Nephron progenitor cell (in vitro differentiated cells): Measurements from ENCODE around the gene GOLGA2.
A peak's percentile ranks its signal among the peaks of the same experiment; 100 is the strongest.

Experiments used
- DNase-seq: peaks from one replicate; pipeline ENCODE4 v3.0.0; 2021
- H3K27ac Mint-ChIP-seq: 2 replicates; pipeline ENCODE4 v1.8.0; 2021; ENCODE audit warnings: mild to moderate bottlenecking, moderate library complexity, mixed read lengths
- H3K27me3 Mint-ChIP-seq: 2 replicates; pipeline ENCODE4 v1.8.0; 2021; ENCODE audit warnings: mild to moderate bottlenecking, low read depth, mixed read lengths; ENCODE audit not compliant: poor library complexity
- H3K36me3 Mint-ChIP-seq: 2 replicates; pipeline ENCODE4 v1.8.0; 2021; ENCODE audit warnings: low read depth, mixed read lengths
- H3K4me1 Mint-ChIP-seq: 2 replicates; pipeline ENCODE4 v1.8.0; 2021; ENCODE audit warnings: mixed read lengths
- H3K4me3 Mint-ChIP-seq: 2 replicates; pipeline ENCODE4 v1.8.0; 2021; ENCODE audit warnings: mild to moderate bottlenecking, moderate library complexity, mixed read lengths
- H3K9me3 Mint-ChIP-seq: 2 replicates; pipeline ENCODE4 v1.8.0; 2021; ENCODE audit warnings: mild to moderate bottlenecking, moderate library complexity, mixed read lengths
- CTCF ChIP-seq: fragments of 200-600 bp; sonication (generic); IDR thresholded peaks from 2 replicates; pipeline ENCODE4 v1.5.0; 2021; ENCODE audit warnings: antibody characterized with exemption

GOLGA2 gene

DNA sequence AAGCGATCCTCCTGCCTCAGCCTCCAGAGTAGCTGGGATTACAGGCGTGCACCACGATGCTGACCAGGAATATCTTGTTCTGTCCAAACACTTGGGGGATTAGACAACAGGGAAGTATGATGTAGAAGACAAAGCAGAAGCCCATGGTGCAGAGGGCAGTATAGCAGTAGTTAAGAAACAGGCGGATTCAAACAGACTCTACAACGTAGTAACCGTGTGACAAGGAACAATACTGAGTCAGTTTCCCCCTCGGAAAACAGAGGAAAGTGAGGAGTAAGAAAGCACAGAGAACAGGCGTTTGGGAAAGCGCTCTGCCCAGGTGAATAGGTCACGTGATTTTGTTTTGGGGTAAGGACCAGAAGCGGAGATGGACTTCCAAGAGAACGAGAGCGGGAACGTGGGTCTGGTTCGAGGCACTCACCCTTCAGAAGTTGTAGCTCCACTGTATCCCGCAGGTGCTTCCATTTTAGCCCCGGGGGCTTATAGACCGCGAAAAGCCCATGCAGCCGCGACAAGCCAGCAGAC is 46.1 kb upstream of the GOLGA2 start:
- Mint-ChIP-seq H3K9me3 (no peaks in the 10 kb centered on the region), H3K4me3 (peak overlapping the region; percentile 97), H3K36me3 (peaks cover 13% of the 10 kb centered on the region), H3K27me3 (peaks cover 4% of the 10 kb centered on the region), H3K27ac (no peak overlapping the region), H3K4me1 (peaks cover 19% of the 10 kb centered on the region)
- TF ChIP-seq CTCF: no peak
- DNase-seq: no peak

GRCh38 chr9:128321343-128321742 is 45.5 kb upstream of the GOLGA2 start:
- Mint-ChIP-seq H3K4me1 (peaks cover 19% of the 10 kb centered on the region), H3K27me3 (peaks cover 4% of the 10 kb centered on the region), H3K4me3 (peak overlapping the region; percentile 97), H3K9me3 (no peaks in the 10 kb centered on the region), H3K27ac (no peak overlapping the region), H3K36me3 (peaks cover 19% of the 10 kb centered on the region)
- no peak for DNase-seq
- no peak for TF ChIP-seq CTCF

DNA sequence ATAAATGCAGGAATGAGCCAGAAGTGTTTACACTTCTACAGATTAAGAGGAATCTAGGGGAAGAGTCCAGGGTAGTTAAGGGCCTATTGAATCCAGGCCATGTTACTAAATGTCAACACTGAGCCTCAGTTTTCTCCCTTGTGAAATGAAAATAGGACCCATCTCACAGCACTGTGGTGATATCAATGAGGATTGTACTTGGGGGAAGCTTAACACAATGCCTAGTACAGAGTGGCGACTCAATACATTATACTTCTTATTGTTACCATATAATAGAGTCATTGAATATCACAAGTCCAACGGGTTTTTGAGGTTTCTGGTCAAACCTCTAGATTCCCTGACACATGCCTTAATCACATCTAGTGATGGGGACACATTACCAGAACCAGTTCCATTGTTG is 41.8 kb upstream of the GOLGA2 start:
- H3K27me3 Mint-ChIP-seq: no peaks in the 10 kb centered on the region
- H3K4me3 Mint-ChIP-seq: no peak overlapping the region
- no peak for TF ChIP-seq CTCF
- no peak overlapping the region for H3K27ac Mint-ChIP-seq
- H3K9me3 Mint-ChIP-seq: no peaks in the 10 kb centered on the region
- H3K4me1 Mint-ChIP-seq: no peaks in the 10 kb centered on the region
- peaks cover 38% of the 10 kb centered on the region for H3K36me3 Mint-ChIP-seq
- DNase-seq: no peak

DNA sequence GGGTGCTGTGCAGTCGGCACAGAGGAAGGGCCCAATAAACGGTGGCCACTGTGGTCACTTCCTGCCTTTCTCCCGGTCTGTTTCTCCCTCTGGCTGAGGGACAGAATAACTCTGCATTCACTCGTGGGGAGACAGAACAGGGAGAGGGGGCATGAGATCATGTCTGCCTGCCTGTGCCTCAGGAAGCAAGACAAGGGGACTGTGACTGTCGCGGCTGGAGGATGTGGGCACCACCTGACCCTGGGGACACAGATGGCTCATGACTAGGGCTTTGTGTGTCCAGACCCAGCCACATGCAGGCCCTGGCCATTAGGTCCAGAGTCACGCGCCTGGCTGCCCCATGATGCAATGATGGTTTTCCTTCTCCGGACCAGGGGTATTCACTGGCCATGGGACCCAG is 40.6 kb upstream of the GOLGA2 start:
- H3K27me3 Mint-ChIP-seq: no peaks in the 10 kb centered on the region

DNA sequence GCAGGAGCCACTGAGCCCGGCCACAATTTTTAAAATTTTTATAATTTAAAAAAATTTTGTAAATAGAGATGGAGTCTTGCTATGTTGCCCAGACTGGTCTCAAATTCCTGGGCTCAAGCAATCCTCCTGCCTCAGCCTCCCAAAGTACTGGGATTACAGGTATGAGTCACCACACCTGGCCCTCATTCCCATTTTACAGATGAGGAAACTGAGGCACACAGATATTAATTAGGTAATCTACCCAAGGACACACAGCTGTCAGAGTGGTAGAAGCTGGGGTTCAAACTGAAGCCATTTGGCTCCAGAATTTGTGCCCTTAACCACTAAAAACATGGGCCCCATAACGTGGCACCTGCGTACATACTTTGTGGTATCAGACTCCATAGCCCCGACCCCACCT is 38.9 kb upstream of the GOLGA2 start:
- Mint-ChIP-seq H3K4me3 (no peak overlapping the region), H3K36me3 (peaks cover 52% of the 10 kb centered on the region), H3K27ac (no peak overlapping the region), H3K4me1 (no peaks in the 10 kb centered on the region), H3K27me3 (no peaks in the 10 kb centered on the region), H3K9me3 (no peaks in the 10 kb centered on the region)
- DNase-seq: no peak
- no peak for TF ChIP-seq CTCF

More for the DNA sequence above, 40.6 kb upstream of the GOLGA2 start:
- no peaks in the 10 kb centered on the region for H3K9me3 Mint-ChIP-seq
- no peak for TF ChIP-seq CTCF
- peaks cover 40% of the 10 kb centered on the region for H3K36me3 Mint-ChIP-seq
- no peaks in the 10 kb centered on the region for H3K4me1 Mint-ChIP-seq
- no peak overlapping the region for H3K4me3 Mint-ChIP-seq
- no peak overlapping the region for H3K27ac Mint-ChIP-seq
- DNase-seq: no peak

- Mint-ChIP-seq H3K4me3 (no peak overlapping the region), H3K27me3 (no peaks in the 10 kb centered on the region), H3K9me3 (no peaks in the 10 kb centered on the region), H3K27ac (no peak overlapping the region), H3K4me1 (no peaks in the 10 kb centered on the region), H3K36me3 (peaks cover 50% of the 10 kb centered on the region)
- no peak for TF ChIP-seq CTCF
- no peak for DNase-seq
These were observed 34.7 kb upstream of the GOLGA2 start for GRCh38 chr9:128310461-128310860.
